Activated T-cell treated with anti-CD3 and anti-CD28 coated beads, Interleukin-2, amount 50 U/mL, for 72 hours (primary cell): ENCODE data around the gene MAP3K19. TPM values are rescaled to one million over a fixed set of nuclear protein-coding genes. Genes with fewer than 3 reads are reported as not detected.

Experiments used
- ATAC-seq, 2 donors: fragments of 150-1000 bp; cut with Tn5 transposase; replicated peaks in 1 of 2; 2 replicates each; pipeline ENCODE4 v1.10.0; 2021; ENCODE audit warnings: moderate library complexity in 2 of 2, mild to moderate bottlenecking in 1 of 2
- DNase-seq, 2 donors: peaks; one replicate each; pipeline ENCODE4 v3.0.0; 2021 to 2022; ENCODE audit warnings: mixed read lengths in 1 of 2
- H3K27ac Mint-ChIP-seq: one replicate; pipeline ENCODE4 v1.8.0; 2022; ENCODE audit warnings: mild to moderate bottlenecking, moderate library complexity, mixed read lengths
- H3K27me3 Mint-ChIP-seq: one replicate; pipeline ENCODE4 v1.8.0; 2022; ENCODE audit warnings: low read depth, mixed read lengths
- H3K36me3 Mint-ChIP-seq, 2 donors: one replicate each; pipeline ENCODE4 v1.8.0; 2022; ENCODE audit warnings: mixed read lengths in 2 of 2, mild to moderate bottlenecking in 1 of 2; ENCODE audit not compliant: insufficient read depth in 2 of 2
- H3K4me1 Mint-ChIP-seq: one replicate; pipeline ENCODE4 v1.8.0; 2022; ENCODE audit warnings: low read depth, mixed read lengths
- H3K4me3 Mint-ChIP-seq, 2 donors: one replicate each; pipeline ENCODE4 v1.8.0; 2022; ENCODE audit warnings: mild to moderate bottlenecking in 2 of 2, mixed read lengths in 2 of 2, moderate library complexity in 2 of 2
- H3K9me3 Mint-ChIP-seq, 2 donors: one replicate each; pipeline ENCODE4 v1.8.0; 2022; ENCODE audit warnings: mixed read lengths in 2 of 2
- total RNA-seq, 2 donors: library from RNA; stranded (reverse); gene quantifications; one replicate each; pipeline ENCODE4 v1.2.3, GENCODE V29; 2022

The MAP3K19 gene
- total RNA-seq, 2 donors from 2014 or later, result not detected

DNA sequence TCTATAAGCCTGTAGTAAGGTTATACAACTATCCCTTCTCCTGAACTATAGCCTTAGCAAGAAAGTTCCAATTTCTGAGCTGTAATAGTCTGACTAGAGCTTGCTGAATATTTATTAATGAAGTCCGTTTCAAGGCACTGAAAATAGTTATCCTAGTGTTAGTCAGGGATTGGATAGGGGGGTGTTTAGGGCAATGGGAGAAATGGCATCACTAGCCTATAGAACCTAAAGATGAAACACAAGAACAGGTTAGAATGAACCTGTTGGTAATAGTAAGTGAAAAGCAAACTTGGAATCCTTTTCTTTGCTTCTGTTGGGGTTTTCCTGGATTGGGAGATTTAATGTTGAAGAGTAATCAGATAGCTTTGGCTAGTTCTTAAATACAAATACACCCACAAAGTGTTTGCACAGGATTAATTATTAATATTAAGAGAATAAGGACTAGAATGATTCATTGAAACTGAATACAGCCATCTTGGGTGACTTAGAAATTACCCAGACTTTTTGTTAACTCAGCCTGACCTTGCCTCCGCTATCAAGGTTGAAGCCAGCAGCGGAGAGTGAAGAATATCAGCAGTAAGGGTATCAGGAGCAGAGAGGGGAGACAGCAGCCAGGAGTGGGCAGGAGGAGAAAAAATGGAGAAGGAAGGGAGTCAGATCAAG lies 114.3 kb downstream of the MAP3K19 start:
- Mint-ChIP-seq H3K4me1 (peaks cover 46% of the 10 kb centered on the region), H3K27me3 (no peaks in the 10 kb centered on the region), H3K27ac (peak overlapping the region; percentile 40), H3K9me3 (no peaks in the 10 kb centered on the region), H3K36me3 (peaks cover 0 to 11% of the 10 kb centered on the region in 2 donors), H3K4me3 (no peak overlapping the region)
- ATAC-seq (no peak), DNase-seq (no peak)

GRCh38 chr2:134927195-134927594 lies 120.1 kb downstream of the MAP3K19 start:
- no peak for DNase-seq
- H3K4me1 Mint-ChIP-seq, result peaks cover 74% of the 10 kb centered on the region
- no peaks in the 10 kb centered on the region for H3K9me3 Mint-ChIP-seq
- no peak overlapping the region for H3K4me3 Mint-ChIP-seq
- ATAC-seq, result peak in 1 of 2 donors; percentile 48
- H3K27ac Mint-ChIP-seq, result no peak overlapping the region
- peaks cover 8 to 28% of the 10 kb centered on the region in 2 donors for H3K36me3 Mint-ChIP-seq
- H3K27me3 Mint-ChIP-seq, result no peaks in the 10 kb centered on the region

GRCh38 chr2:134926231-134926931 lies 120.9 kb downstream of the MAP3K19 start:
- Mint-ChIP-seq H3K36me3 (peaks cover 8 to 30% of the 10 kb centered on the region in 2 donors), H3K27me3 (no peaks in the 10 kb centered on the region), H3K4me1 (peaks cover 74% of the 10 kb centered on the region), H3K4me3 (peak overlapping the region in 1 of 2 donors; percentile 62), H3K9me3 (no peaks in the 10 kb centered on the region), H3K27ac (peak overlapping the region; percentile 76)
- ATAC-seq (no peak), DNase-seq (no peak)

GRCh38 chr2:134924912-134925311 lies 122.3 kb downstream of the MAP3K19 start:
- H3K27ac Mint-ChIP-seq, result no peak overlapping the region
- peaks cover 80% of the 10 kb centered on the region for H3K4me1 Mint-ChIP-seq
- H3K9me3 Mint-ChIP-seq, result no peaks in the 10 kb centered on the region
- no peaks in the 10 kb centered on the region for H3K27me3 Mint-ChIP-seq
- H3K36me3 Mint-ChIP-seq, result peaks cover 8 to 28% of the 10 kb centered on the region in 2 donors
- ATAC-seq (no peak), DNase-seq (no peak)
- H3K4me3 Mint-ChIP-seq, result peak overlapping the region in 1 of 2 donors; percentile 53

- no peaks in the 10 kb centered on the region for H3K27me3 Mint-ChIP-seq
- H3K4me1 Mint-ChIP-seq, result peaks cover 50% of the 10 kb centered on the region
- H3K4me3 Mint-ChIP-seq, result peak overlapping the region; percentile 96 to 99
- peak; percentile 64 for DNase-seq
- H3K27ac Mint-ChIP-seq, result peak overlapping the region; percentile 82
- H3K9me3 Mint-ChIP-seq, result no peaks in the 10 kb centered on the region
- peaks cover 8 to 19% of the 10 kb centered on the region in 2 donors for H3K36me3 Mint-ChIP-seq
- no peak for ATAC-seq
Observed at GRCh38 chr2:134919341-134920210, 127.7 kb downstream of the MAP3K19 start.

GRCh38 chr2:134918526-134919340 lies 128.5 kb downstream of the MAP3K19 start, which contains the start of gene CCNT2:
Gene CCNT2, plus strand, starts transcription at chr2:134918822. Its CDS starts 33 bp downstream, at chr2:134918855.
- H3K9me3 Mint-ChIP-seq, result no peaks in the 10 kb centered on the region
- H3K27me3 Mint-ChIP-seq, result no peaks in the 10 kb centered on the region
- peaks cover 41% of the 10 kb centered on the region for H3K4me1 Mint-ChIP-seq
- peak within 1 kb of the TSS; percentile 96 to 99 for H3K4me3 Mint-ChIP-seq
- H3K36me3 Mint-ChIP-seq, result peaks cover 8 to 14% of the 10 kb centered on the region in 2 donors
- DNase-seq (peak; percentile 100), ATAC-seq (peak; percentile 85 to 86)
- peak within 1 kb of the TSS; percentile 82 for H3K27ac Mint-ChIP-seq

DNA sequence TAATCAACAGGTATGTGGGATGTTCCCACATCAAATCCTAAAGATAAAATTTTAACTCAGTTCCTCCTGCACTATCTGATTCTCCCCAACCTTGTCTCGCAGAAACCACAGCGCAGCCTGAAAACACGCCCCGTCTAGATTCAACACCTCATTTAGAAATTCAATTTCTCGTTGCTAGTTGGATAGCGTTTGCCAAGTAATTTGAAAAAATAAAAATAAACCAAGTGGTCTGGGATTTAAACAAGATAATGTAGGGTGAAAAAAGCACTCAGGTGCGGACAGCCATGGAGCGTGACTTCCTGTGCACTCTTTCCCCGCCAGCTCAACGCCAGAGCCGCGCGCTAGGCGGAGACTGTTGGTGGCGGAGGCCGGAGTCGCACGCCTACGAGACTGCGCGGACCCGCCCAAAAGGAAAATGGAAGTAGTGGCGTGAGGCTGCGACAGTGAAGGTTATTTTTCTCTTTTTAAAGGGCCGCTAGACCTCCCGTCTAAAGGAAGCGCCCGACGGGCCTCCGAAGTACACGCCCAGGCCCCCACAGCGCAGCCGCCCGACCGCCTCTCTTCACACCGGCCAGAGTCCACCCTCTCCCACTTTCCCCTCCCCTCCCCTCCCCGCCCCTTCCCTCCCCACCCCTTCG lies 129.2 kb downstream of the MAP3K19 start:
- Mint-ChIP-seq H3K36me3 (peaks cover 8 to 11% of the 10 kb centered on the region in 2 donors), H3K27ac (peak overlapping the region; percentile 82), H3K27me3 (no peaks in the 10 kb centered on the region), H3K4me1 (peaks cover 34% of the 10 kb centered on the region), H3K9me3 (no peaks in the 10 kb centered on the region), H3K4me3 (peak overlapping the region; percentile 96 to 99)
- peak in 1 of 2 donors; percentile 91 for DNase-seq
- ATAC-seq, result peak; percentile 78 to 82

DNA sequence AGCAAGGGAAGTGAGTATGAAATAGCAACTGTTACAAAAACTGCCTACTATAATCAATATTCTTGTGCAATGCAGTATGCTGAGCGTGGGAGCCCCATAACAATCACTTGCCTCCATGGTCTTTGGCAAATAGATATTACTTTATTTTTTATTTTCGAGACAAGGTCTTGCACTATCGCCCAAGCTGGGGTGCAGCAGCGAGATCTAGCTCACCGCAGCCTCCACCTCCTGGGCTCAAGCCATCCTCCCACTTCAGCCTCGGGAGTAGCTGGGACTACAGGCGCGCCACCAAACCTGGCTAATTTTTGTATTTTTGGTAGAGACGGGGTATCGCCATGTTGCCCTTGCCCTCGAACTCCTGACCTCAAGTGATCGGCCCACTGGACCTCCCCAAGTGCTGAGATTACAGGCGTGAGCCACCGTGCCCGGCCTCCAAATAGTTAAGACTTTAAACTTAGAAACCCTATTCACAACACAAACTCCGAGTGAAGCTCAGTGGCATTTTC lies 129.8 kb downstream of the MAP3K19 start:
- DNase-seq (peak; percentile 10 to 22), ATAC-seq (no peak)
- Mint-ChIP-seq H3K4me1 (peaks cover 28% of the 10 kb centered on the region), H3K27ac (peak overlapping the region; percentile 82), H3K4me3 (peak overlapping the region; percentile 96 to 99), H3K27me3 (no peaks in the 10 kb centered on the region), H3K9me3 (no peaks in the 10 kb centered on the region), H3K36me3 (peaks cover 8 to 11% of the 10 kb centered on the region in 2 donors)

Other genes with a start within 250 kb of the MAP3K19 start
- gene ACMSD, start 208.8 kb downstream of the MAP3K19 start, total RNA-seq, result not detected
- 10 to 100 TPM; 37.8 to 44.0 TPM for gene CCNT2, start 128.6 kb downstream of the MAP3K19 start, total RNA-seq
- 10 to 100 TPM; 51.4 to 59.7 TPM for gene RAB3GAP1, start 4.8 kb upstream of the MAP3K19 start, total RNA-seq